Measurements from ENCODE around the gene COMMD3. TPM values are rescaled to one million over a fixed set of nuclear protein-coding genes. Genes with fewer than 3 reads are reported as not detected.
A peak's percentile ranks its signal among the peaks of the same experiment; 100 is the strongest.

The COMMD3 gene
- 10 to 100 TPM; 23.2 to 39.0 (median 32.0) TPM for total RNA-seq
- long read RNA-seq, transcript COMMD3-201 (8 exons, 1,342 nt), result major isoform, 14 of 20 reads
- long read RNA-seq, partial matches to known transcripts, result 1 of 20 reads
- long read RNA-seq, other reads (novel, unspliced or antisense), result 4 of 20 reads

- H3K9me3 ChIP-seq, result no peaks in the 10 kb centered on the region
- H3K4me3 ChIP-seq, result peak within 1 kb of the TSS; percentile 68 to 86 (median 74)
- intact Hi-C loops (cut with DNase I), result no loop called here
- peaks cover 0 to 17% (median 7%) of the 10 kb centered on the region in 4 donors for H3K4me1 ChIP-seq
- no peaks in the 10 kb centered on the region for H3K36me3 ChIP-seq
- WGBS (ENCODE audit: insufficient coverage, low coverage, low lambda C conversion rate, missing lambda C conversion rate), result 0% methylated on average over 14 of the region's 63 CpGs
- TF ChIP-seq CTCF (IDR thresholded peaks at IDR 0.05) (no peak), POLR2A (IDR thresholded peaks at IDR 0.05) (peak; percentile 84)
- peak within 1 kb of the TSS; percentile 82 to 86 (median 86) for H3K27ac ChIP-seq
- DNase-seq (peak; percentile 90 to 92 (median 91)), ATAC-seq (peak; percentile 84 to 87 (median 85))
- no peaks in the 10 kb centered on the region for H3K27me3 ChIP-seq
These were observed at the start of gene COMMD3 for GRCh38 chr10:22316286-22317075. TSS of gene COMMD3 (plus strand) at chr10:22316388. CDS start at chr10:22316418, 30 bp downstream.

- 50% methylated on average over 2 of the region's 2 CpGs for WGBS (ENCODE audit: insufficient coverage, low coverage, low lambda C conversion rate, missing lambda C conversion rate)
- H3K4me3 ChIP-seq, result no peak overlapping the region
- H3K9me3 ChIP-seq, result no peaks in the 10 kb centered on the region
- intact Hi-C loops (cut with DNase I), result no loop called here
- H3K4me1 ChIP-seq, result no peaks in the 10 kb centered on the region
- H3K36me3 ChIP-seq, result no peaks in the 10 kb centered on the region
- H3K27me3 ChIP-seq, result no peaks in the 10 kb centered on the region
- TF ChIP-seq CTCF (IDR thresholded peaks at IDR 0.05) (no peak), POLR2A (IDR thresholded peaks at IDR 0.05) (no peak)
- DNase-seq (no peak), ATAC-seq (no peak)
- no peak overlapping the region for H3K27ac ChIP-seq
These were observed 47.7 kb upstream of the COMMD3 start for GRCh38 chr10:22268503-22268902.

- Histone ChIP-seq H3K27ac (no peak overlapping the region), H3K9me3 (no peaks in the 10 kb centered on the region), H3K27me3 (no peaks in the 10 kb centered on the region), H3K36me3 (no peaks in the 10 kb centered on the region), H3K4me3 (no peak overlapping the region), H3K4me1 (no peaks in the 10 kb centered on the region)
- WGBS (ENCODE audit: insufficient coverage, low coverage, low lambda C conversion rate, missing lambda C conversion rate), result 72% methylated on average over 2 of the region's 6 CpGs
- no peak for DNase-seq
- intact Hi-C loops (cut with DNase I), result no loop called here
- TF ChIP-seq POLR2A (IDR thresholded peaks at IDR 0.05) (no peak), CTCF (IDR thresholded peaks at IDR 0.05) (no peak)
- ATAC-seq, result no peak
These were observed 44.4 kb upstream of the COMMD3 start for GRCh38 chr10:22271786-22272185.

- DNase-seq (no peak), ATAC-seq (no peak)
- no peak overlapping the region for H3K27ac ChIP-seq
- H3K36me3 ChIP-seq, result no peaks in the 10 kb centered on the region
- H3K27me3 ChIP-seq, result no peaks in the 10 kb centered on the region
- H3K4me3 ChIP-seq, result no peak overlapping the region
- no peak for TF ChIP-seq POLR2A (IDR thresholded peaks at IDR 0.05)
- TF ChIP-seq CTCF (IDR thresholded peaks at IDR 0.05), result no peak
- intact Hi-C loops (cut with DNase I), result no loop called here
- no peaks in the 10 kb centered on the region for H3K9me3 ChIP-seq
- WGBS (ENCODE audit: insufficient coverage, low coverage, low lambda C conversion rate, missing lambda C conversion rate), result 100% methylated on average over 4 of the region's 4 CpGs
- H3K4me1 ChIP-seq, result no peaks in the 10 kb centered on the region
These were observed 37.8 kb upstream of the COMMD3 start for GRCh38 chr10:22278441-22278782.

Measured in right lobe of liver (tissue), 6 donors.